Muscle layer of colon (tissue), 2 donors: ENCODE data around the gene DLL3.
"Not testable (repeated sequence)": the region's sequence is repeated elsewhere in the genome, so short reads cannot be mapped to it uniquely, and the experiment has no call there.

ENCODE experiments used
- H3K27ac ChIP-seq: one replicate; pipeline ENCODE4 v1.7.0; 2013; ENCODE audit warnings: low read depth, mild to moderate bottlenecking, low read length, moderate library complexity
- H3K27me3 ChIP-seq, 2 donors: one replicate each; pipeline ENCODE4 v1.7.0; 2013; ENCODE audit warnings: low read length in 2 of 2, mild to moderate bottlenecking in 2 of 2; ENCODE audit not compliant: insufficient read depth in 2 of 2, control insufficient read depth in 1 of 2
- H3K36me3 ChIP-seq: one replicate; pipeline ENCODE4 v1.7.0; 2013; ENCODE audit warnings: mild to moderate bottlenecking, low read length; ENCODE audit not compliant: insufficient read depth
- H3K4me1 ChIP-seq: one replicate; pipeline ENCODE4 v1.7.0; 2013; ENCODE audit warnings: mild to moderate bottlenecking, low read length; ENCODE audit not compliant: insufficient read depth
- H3K4me3 ChIP-seq, 2 donors: one replicate each; pipeline ENCODE4 v1.7.0; 2013; ENCODE audit warnings: low read length in 2 of 2, low read depth in 1 of 2, mild to moderate bottlenecking in 1 of 2, moderate library complexity in 1 of 2
- H3K9ac ChIP-seq: one replicate; pipeline ENCODE4 v1.7.0; 2013; ENCODE audit warnings: low read length
- H3K9me3 ChIP-seq: one replicate; pipeline ENCODE4 v1.7.0; 2013; ENCODE audit warnings: mild to moderate bottlenecking, low read length
- donor health status: abdominal sarcoma.
- donor health status: Adenocarcinoma of cecum.

DLL3 gene

GRCh38 chr19:39498798-39499642 lies at the start of gene DLL3:
Gene DLL3, plus strand, starts transcription at chr19:39498947. Its CDS starts 28 bp downstream, at chr19:39498975.
- H3K36me3 ChIP-seq: no peaks in the 10 kb centered on the region
- H3K9ac ChIP-seq: no peak within 1 kb of the TSS
- no peaks in the 10 kb centered on the region for H3K9me3 ChIP-seq
- H3K4me1 ChIP-seq: peaks cover 6% of the 10 kb centered on the region
- no peak within 1 kb of the TSS for H3K27ac ChIP-seq
- H3K4me3 ChIP-seq: no peak within 1 kb of the TSS
- H3K27me3 ChIP-seq: peaks cover 20 to 49% of the 10 kb centered on the region in 2 donors

- H3K9ac ChIP-seq: no peak overlapping the region
- H3K4me1 ChIP-seq: peaks cover 31% of the 10 kb centered on the region
- no peak overlapping the region for H3K4me3 ChIP-seq
- peaks cover 33% of the 10 kb centered on the region for H3K36me3 ChIP-seq
- no peak overlapping the region for H3K27ac ChIP-seq
- no peaks in the 10 kb centered on the region for H3K9me3 ChIP-seq
- no peaks in the 10 kb centered on the region for H3K27me3 ChIP-seq
Observed at GRCh38 chr19:39449116-39449797, 49.5 kb upstream of the DLL3 start.

- not testable (repeated sequence) for H3K9ac ChIP-seq, H3K27ac ChIP-seq, H3K27me3 ChIP-seq, H3K9me3 ChIP-seq, H3K4me3 ChIP-seq
- peaks cover 40% of the 10 kb centered on the region for H3K36me3 ChIP-seq
- peaks cover 25% of the 10 kb centered on the region for H3K4me1 ChIP-seq
Observed at GRCh38 chr19:39451257-39451656, 47.5 kb upstream of the DLL3 start.

- Histone ChIP-seq H3K4me1 (no peaks in the 10 kb centered on the region), H3K9ac (no peak overlapping the region), H3K27ac (no peak overlapping the region), H3K27me3 (no peaks in the 10 kb centered on the region), H3K4me3 (no peak overlapping the region), H3K9me3 (no peaks in the 10 kb centered on the region), H3K36me3 (peaks cover 70% of the 10 kb centered on the region)
Observed at GRCh38 chr19:39463403-39463802, 35.3 kb upstream of the DLL3 start.

- H3K36me3 ChIP-seq: peaks cover 70% of the 10 kb centered on the region
- no peaks in the 10 kb centered on the region for H3K27me3 ChIP-seq
- H3K4me1 ChIP-seq: no peaks in the 10 kb centered on the region
- no peak overlapping the region for H3K4me3 ChIP-seq
- H3K9ac ChIP-seq: no peak overlapping the region
- no peaks in the 10 kb centered on the region for H3K9me3 ChIP-seq
- no peak overlapping the region for H3K27ac ChIP-seq
Observed at GRCh38 chr19:39465956-39466747, 32.6 kb upstream of the DLL3 start.

GRCh38 chr19:39467941-39468340 lies 30.8 kb upstream of the DLL3 start:
- Histone ChIP-seq H3K27ac (no peak overlapping the region), H3K9me3 (no peaks in the 10 kb centered on the region), H3K4me3 (no peak overlapping the region), H3K36me3 (peaks cover 87% of the 10 kb centered on the region), H3K9ac (no peak overlapping the region), H3K4me1 (no peaks in the 10 kb centered on the region), H3K27me3 (no peaks in the 10 kb centered on the region)

GRCh38 chr19:39469036-39469435 lies 29.7 kb upstream of the DLL3 start:
- no peak overlapping the region for H3K27ac ChIP-seq
- H3K36me3 ChIP-seq: peaks cover 92% of the 10 kb centered on the region
- no peaks in the 10 kb centered on the region for H3K27me3 ChIP-seq

GRCh38 chr19:39469567-39469966 lies 29.2 kb upstream of the DLL3 start:
- no peak overlapping the region for H3K27ac ChIP-seq
- H3K4me3 ChIP-seq: no peak overlapping the region
- H3K9me3 ChIP-seq: no peaks in the 10 kb centered on the region
- H3K27me3 ChIP-seq: no peaks in the 10 kb centered on the region
- H3K4me1 ChIP-seq: no peaks in the 10 kb centered on the region
- peaks cover 95% of the 10 kb centered on the region for H3K36me3 ChIP-seq
- H3K9ac ChIP-seq: no peak overlapping the region

More at GRCh38 chr19:39469036-39469435, 29.7 kb upstream of the DLL3 start:
- Histone ChIP-seq H3K4me1 (no peaks in the 10 kb centered on the region), H3K4me3 (no peak overlapping the region), H3K9ac (no peak overlapping the region), H3K9me3 (no peaks in the 10 kb centered on the region)

GRCh38 chr19:39470724-39471339 lies 27.9 kb upstream of the DLL3 start:
- Histone ChIP-seq H3K36me3 (peaks cover 94% of the 10 kb centered on the region), H3K4me3 (no peak overlapping the region), H3K9ac (no peak overlapping the region), H3K4me1 (no peaks in the 10 kb centered on the region), H3K9me3 (no peaks in the 10 kb centered on the region), H3K27me3 (no peaks in the 10 kb centered on the region), H3K27ac (no peak overlapping the region)

- H3K27me3 ChIP-seq: no peaks in the 10 kb centered on the region
- H3K9me3 ChIP-seq: no peaks in the 10 kb centered on the region
- H3K27ac ChIP-seq: no peak overlapping the region
- peaks cover 91% of the 10 kb centered on the region for H3K36me3 ChIP-seq
- H3K9ac ChIP-seq: no peak overlapping the region
- no peaks in the 10 kb centered on the region for H3K4me1 ChIP-seq
- no peak overlapping the region for H3K4me3 ChIP-seq
Observed at GRCh38 chr19:39471756-39472536, 26.8 kb upstream of the DLL3 start.
